ENCODE results near the gene BSN.

The BSN gene

DNA sequence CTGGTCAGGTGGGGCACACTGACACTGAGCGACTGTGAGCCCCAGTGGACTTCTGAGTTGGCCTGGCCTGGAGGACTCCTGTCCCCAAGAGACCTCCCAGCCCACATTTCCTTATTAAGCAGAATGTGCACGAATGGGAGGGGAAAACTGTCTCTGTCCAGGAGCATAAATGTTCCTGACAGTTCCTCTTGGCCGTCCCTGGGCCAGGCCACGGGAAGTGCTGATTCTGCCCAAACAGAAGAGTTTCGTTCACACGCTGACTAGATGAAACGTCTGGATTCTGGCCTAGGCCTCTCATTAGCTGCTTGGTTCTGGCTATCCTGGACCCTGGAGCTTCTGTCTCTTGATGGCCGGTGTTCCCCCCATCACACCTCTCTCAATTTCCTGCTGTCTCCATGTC, 90.4 kb downstream of the BSN start:
- H3K9ac ChIP-seq (ENCODE audit: low read length): no peak overlapping the region
- no peaks in the 10 kb centered on the region for H3K9me2 ChIP-seq (replicated peaks; ENCODE audit: insufficient read depth, low read length)
- H3F3A ChIP-seq (ENCODE audit: insufficient read depth): no peaks in the 10 kb centered on the region
- no peak overlapping the region for H3K27ac ChIP-seq (ENCODE audit: low read depth, low read length)
- H3K4me2 ChIP-seq (ENCODE audit: low read depth, low read length, poor library complexity, severe bottlenecking): no peak overlapping the region
- no peak overlapping the region for H2AFZ ChIP-seq (ENCODE audit: low read depth, low read length, severe bottlenecking)
- H3K4me3 ChIP-seq (ENCODE audit: insufficient read depth, low read length, poor library complexity, severe bottlenecking): no peak overlapping the region
- no peaks in the 10 kb centered on the region for H3K27me3 ChIP-seq (ENCODE audit: low read length)
- H3K9me3 ChIP-seq (ENCODE audit: insufficient read depth, low read length): no peaks in the 10 kb centered on the region
- no peaks in the 10 kb centered on the region for H3K79me2 ChIP-seq (ENCODE audit: insufficient read depth, low read length)
- TF ChIP-seq EZH2phosphoT487 (conservative IDR thresholded peaks at IDR 0.05; ENCODE audit: low read length): no peak
- TF ChIP-seq, protein P1, sequence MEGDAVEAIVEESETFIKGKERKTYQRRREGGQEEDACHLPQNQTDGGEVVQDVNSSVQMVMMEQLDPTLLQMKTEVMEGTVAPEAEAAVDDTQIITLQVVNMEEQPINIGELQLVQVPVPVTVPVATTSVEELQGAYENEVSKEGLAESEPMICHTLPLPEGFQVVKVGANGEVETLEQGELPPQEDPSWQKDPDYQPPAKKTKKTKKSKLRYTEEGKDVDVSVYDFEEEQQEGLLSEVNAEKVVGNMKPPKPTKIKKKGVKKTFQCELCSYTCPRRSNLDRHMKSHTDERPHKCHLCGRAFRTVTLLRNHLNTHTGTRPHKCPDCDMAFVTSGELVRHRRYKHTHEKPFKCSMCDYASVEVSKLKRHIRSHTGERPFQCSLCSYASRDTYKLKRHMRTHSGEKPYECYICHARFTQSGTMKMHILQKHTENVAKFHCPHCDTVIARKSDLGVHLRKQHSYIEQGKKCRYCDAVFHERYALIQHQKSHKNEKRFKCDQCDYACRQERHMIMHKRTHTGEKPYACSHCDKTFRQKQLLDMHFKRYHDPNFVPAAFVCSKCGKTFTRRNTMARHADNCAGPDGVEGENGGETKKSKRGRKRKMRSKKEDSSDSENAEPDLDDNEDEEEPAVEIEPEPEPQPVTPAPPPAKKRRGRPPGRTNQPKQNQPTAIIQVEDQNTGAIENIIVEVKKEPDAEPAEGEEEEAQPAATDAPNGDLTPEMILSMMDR (IDR thresholded peaks at IDR 0.05; ENCODE audit: insufficient read depth, low read length, poor library complexity, severe bottlenecking): no peak
- H4K20me1 ChIP-seq (ENCODE audit: low read depth, low read length): no peaks in the 10 kb centered on the region
- no peaks in the 10 kb centered on the region for H3K36me3 ChIP-seq (ENCODE audit: low read length)

DNA sequence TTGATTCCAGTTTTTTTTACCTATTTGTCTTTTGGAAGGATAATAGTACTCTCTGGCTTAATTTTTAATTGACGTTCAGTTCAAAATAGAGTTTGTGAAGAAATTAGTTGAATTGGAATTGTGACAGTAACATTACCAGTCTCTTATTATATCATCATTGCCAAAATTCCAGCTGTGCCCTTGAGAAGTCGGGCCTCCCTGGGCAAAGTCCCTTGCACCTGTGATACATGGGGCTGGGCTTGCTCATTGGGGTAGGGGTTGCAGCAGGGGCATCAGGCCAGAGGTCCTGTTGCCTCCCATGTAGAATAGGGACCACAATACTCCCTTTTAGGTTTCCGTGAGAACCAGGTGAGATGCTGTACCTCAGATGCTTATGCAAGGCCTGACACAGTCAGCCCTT, 92.0 kb downstream of the BSN start:
- no peak overlapping the region for H3K4me2 ChIP-seq (ENCODE audit: low read depth, low read length, poor library complexity, severe bottlenecking)
- H3K9me3 ChIP-seq (ENCODE audit: insufficient read depth, low read length): no peaks in the 10 kb centered on the region
- H3F3A ChIP-seq (ENCODE audit: insufficient read depth): no peaks in the 10 kb centered on the region
- TF ChIP-seq, protein P1 (IDR thresholded peaks at IDR 0.05; ENCODE audit: insufficient read depth, low read length, poor library complexity, severe bottlenecking): no peak
- TF ChIP-seq EZH2phosphoT487 (conservative IDR thresholded peaks at IDR 0.05; ENCODE audit: low read length): no peak
- H3K9me2 ChIP-seq (replicated peaks; ENCODE audit: insufficient read depth, low read length): no peaks in the 10 kb centered on the region
- H3K4me3 ChIP-seq (ENCODE audit: insufficient read depth, low read length, poor library complexity, severe bottlenecking): no peak overlapping the region
- H3K79me2 ChIP-seq (ENCODE audit: insufficient read depth, low read length): no peaks in the 10 kb centered on the region
- no peak overlapping the region for H2AFZ ChIP-seq (ENCODE audit: low read depth, low read length, severe bottlenecking)
- H3K9ac ChIP-seq (ENCODE audit: low read length): no peak overlapping the region
- H4K20me1 ChIP-seq (ENCODE audit: low read depth, low read length): no peaks in the 10 kb centered on the region
- H3K36me3 ChIP-seq (ENCODE audit: low read length): no peaks in the 10 kb centered on the region
- H3K27me3 ChIP-seq (ENCODE audit: low read length): no peaks in the 10 kb centered on the region
- H3K27ac ChIP-seq (ENCODE audit: low read depth, low read length): no peak overlapping the region

DNA sequence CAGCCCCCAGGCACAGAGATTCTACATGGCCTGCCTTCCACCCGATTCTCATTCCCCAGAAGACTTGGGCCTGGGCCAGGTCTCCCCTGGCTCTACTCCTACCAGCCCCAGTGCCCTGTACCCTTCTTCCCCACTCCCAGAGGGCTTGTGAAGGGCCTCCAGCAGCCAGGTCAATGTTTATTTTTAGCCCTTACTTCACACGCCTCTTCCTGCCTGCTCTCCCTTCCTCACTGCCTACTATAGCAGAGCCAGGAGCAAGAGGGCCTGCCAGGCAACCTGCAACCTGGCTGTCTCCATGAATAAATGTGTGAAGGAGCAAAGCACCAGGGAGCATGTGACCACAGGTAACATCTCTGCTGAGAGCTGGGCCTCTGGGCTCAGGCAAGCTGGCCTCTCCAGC, 93.5 kb downstream of the BSN start:
- Histone ChIP-seq H3K27ac (ENCODE audit: low read depth, low read length) (no peak overlapping the region), H3K79me2 (ENCODE audit: insufficient read depth, low read length) (no peaks in the 10 kb centered on the region), H3K36me3 (ENCODE audit: low read length) (no peaks in the 10 kb centered on the region), H3K9ac (ENCODE audit: low read length) (no peak overlapping the region), H3K4me2 (ENCODE audit: low read depth, low read length, poor library complexity, severe bottlenecking) (no peak overlapping the region), H3K9me3 (ENCODE audit: insufficient read depth, low read length) (no peaks in the 10 kb centered on the region), H2AFZ (ENCODE audit: low read depth, low read length, severe bottlenecking) (no peak overlapping the region), H3K27me3 (ENCODE audit: low read length) (no peaks in the 10 kb centered on the region), H3K4me3 (ENCODE audit: insufficient read depth, low read length, poor library complexity, severe bottlenecking) (no peak overlapping the region), H3K9me2 (replicated peaks; ENCODE audit: insufficient read depth, low read length) (no peaks in the 10 kb centered on the region), H3F3A (ENCODE audit: insufficient read depth) (no peaks in the 10 kb centered on the region), H4K20me1 (ENCODE audit: low read depth, low read length) (no peaks in the 10 kb centered on the region)
- TF ChIP-seq, protein P1 (IDR thresholded peaks at IDR 0.05; ENCODE audit: insufficient read depth, low read length, poor library complexity, severe bottlenecking): no peak
- no peak for TF ChIP-seq EZH2phosphoT487 (conservative IDR thresholded peaks at IDR 0.05; ENCODE audit: low read length)

All from SU-DHL-6 (cell line).